Hematopoietic multipotent progenitor cell treated with erythropoietin and hydrocortisone succinate and interleukin-3 and kit ligand, for 15 days (in vitro differentiated cells): ENCODE data around the gene TRIM33.
A peak's percentile ranks its signal among the peaks of the same experiment; 100 is the strongest.
"Not testable (repeated sequence)": the region's sequence is repeated elsewhere in the genome, so short reads cannot be mapped to it uniquely, and the experiment has no call there.

Experiments used
- DNase-seq: peaks from one replicate; pipeline ENCODE4 v3.0.0-alpha.2; 2015; ENCODE audit warnings: low spot score

The TRIM33 gene

GRCh38 chr1:114510274-114511031, 550 bp downstream of the TRIM33 start:
- DNase-seq, result peak; percentile 73

GRCh38 chr1:114509596-114510273, 1.3 kb downstream of the TRIM33 start:
- no peak for DNase-seq

- DNase-seq, result no peak
These were observed 2.6 kb downstream of the TRIM33 start for GRCh38 chr1:114508386-114508898.

GRCh38 chr1:114507513-114507912, 3.5 kb downstream of the TRIM33 start:
- no peak for DNase-seq

GRCh38 chr1:114505148-114505561, 5.8 kb downstream of the TRIM33 start:
- DNase-seq, result no peak

GRCh38 chr1:114503916-114504422, 7.0 kb downstream of the TRIM33 start:
- no peak for DNase-seq

- no peak for DNase-seq
These were observed 8.9 kb downstream of the TRIM33 start for GRCh38 chr1:114502080-114502479.

- DNase-seq, result no peak
These were observed 11.5 kb downstream of the TRIM33 start for GRCh38 chr1:114499478-114499877.

- no peak for DNase-seq
These were observed 14.9 kb downstream of the TRIM33 start for GRCh38 chr1:114496089-114496488.

GRCh38 chr1:114495486-114495885, 15.5 kb downstream of the TRIM33 start:
- DNase-seq, result no peak

GRCh38 chr1:114492978-114493377, 18.0 kb downstream of the TRIM33 start:
- no peak for DNase-seq

GRCh38 chr1:114490274-114490693, 20.7 kb downstream of the TRIM33 start:
- no peak for DNase-seq

GRCh38 chr1:114488739-114489138, 22.3 kb downstream of the TRIM33 start:
- DNase-seq, result no peak

- no peak for DNase-seq
These were observed 25.7 kb downstream of the TRIM33 start for GRCh38 chr1:114485286-114485685.

- DNase-seq, result no peak
These were observed 28.4 kb downstream of the TRIM33 start for GRCh38 chr1:114482585-114482984.

GRCh38 chr1:114479636-114480035, 31.4 kb downstream of the TRIM33 start:
- not testable (repeated sequence) for DNase-seq

- no peak for DNase-seq
These were observed 31.9 kb downstream of the TRIM33 start for GRCh38 chr1:114479134-114479533.

- no peak for DNase-seq
These were observed 37.2 kb downstream of the TRIM33 start for GRCh38 chr1:114473796-114474195.

- DNase-seq, result no peak
These were observed 38.6 kb downstream of the TRIM33 start for GRCh38 chr1:114472408-114472807.

- DNase-seq, result no peak
These were observed 40.3 kb downstream of the TRIM33 start for GRCh38 chr1:114470681-114471080.

GRCh38 chr1:114468710-114469468, 42.1 kb downstream of the TRIM33 start:
- DNase-seq, result no peak

GRCh38 chr1:114468047-114468446, 43.0 kb downstream of the TRIM33 start:
- DNase-seq, result no peak
